H1 (cell line): ENCODE data around the gene ELOVL5. TPM values are rescaled to one million over a fixed set of nuclear protein-coding genes. Genes with fewer than 3 reads are reported as not detected.

Source experiments
- BACH1 ChIP-seq: IDR thresholded peaks from 2 replicates; pipeline ENCODE4 v1.6.1; 2012; ENCODE audit warnings: low read length, improper control_type of control experiment
- EP300 ChIP-seq, 2 experiments: IDR thresholded peaks; 1 replicate in 1 of 2; 2 replicates in 1 of 2; pipeline ENCODE4 v1.6.1; 2011 to 2012; ENCODE audit warnings: low read depth in 2 of 2, low read length in 2 of 2, mild to moderate bottlenecking in 2 of 2, borderline replicate concordance in 1 of 2, inconsistent platforms in 1 of 2, moderate library complexity in 1 of 2
- GABPA ChIP-seq: IDR thresholded peaks from 2 replicates; pipeline ENCODE4 v1.6.1; 2011; ENCODE audit warnings: mild to moderate bottlenecking, low read length, moderate library complexity, borderline replicate concordance; ENCODE audit not compliant: insufficient read depth
- KDM5A ChIP-seq: fragments of 200-600 bp; IDR thresholded peaks from 2 replicates; pipeline ENCODE4 v1.7.1; 2012; ENCODE audit warnings: mild to moderate bottlenecking, low read length, inconsistent platforms, mixed read lengths
- RAD21 ChIP-seq, 2 experiments: IDR thresholded peaks in 1 of 2; conservative IDR thresholded peaks in 1 of 2; 2 replicates each; pipeline ENCODE4 v1.6.1; 2011; ENCODE audit warnings: low read depth in 2 of 2, low read length in 2 of 2, improper control_type of control experiment in 1 of 2, inconsistent platforms in 1 of 2, mild to moderate bottlenecking in 1 of 2, moderate library complexity in 1 of 2
- SAP30 ChIP-seq: fragments of 300-600 bp; sonication (generic); IDR thresholded peaks from 2 replicates; pipeline ENCODE4 v1.7.1; 2012; ENCODE audit warnings: low read length, moderate library complexity, mild to moderate bottlenecking, inconsistent platforms; ENCODE audit not compliant: insufficient read depth, insufficient replicate concordance
- SP2 ChIP-seq: IDR thresholded peaks from 2 replicates; pipeline ENCODE4 v1.6.1; 2012; ENCODE audit warnings: mild to moderate bottlenecking, low read length, inconsistent platforms
- TAF1 ChIP-seq: IDR thresholded peaks from 2 replicates; pipeline ENCODE4 v1.6.1; 2011; ENCODE audit warnings: mild to moderate bottlenecking, low read depth, low read length
- TBP ChIP-seq: IDR thresholded peaks from 2 replicates; pipeline ENCODE4 v1.6.1; 2011; ENCODE audit warnings: low read depth, low read length, improper control_type of control experiment
- polyA plus RNA-seq, 7 experiments: library from polyadenylated mRNA; depleted of rRNA in 3 of 7; stranded (reverse) in 5 of 7; unstranded in 2 of 7; fragments of >200 nt in 5 of 7; fragments of 200-250 nt in 2 of 7; gene quantifications; 1 replicate in 5 of 7; 2 replicates in 1 of 7; 4 replicates in 1 of 7; pipeline versions ENCODE4 v1.2.1 to v1.2.3, GENCODE V29; 2011 to 2013; ENCODE audit warnings: missing spikeins in 2 of 7, mixed read lengths in 2 of 7
- total RNA-seq: library from RNA; stranded (reverse); fragmentation: NEBNext Ultra II Directional; extraction: Animal tissue kit (Norgen Biotek cat#: 25700); gene quantifications from 2 replicates; pipeline ENCODE4 v1.2.1, GENCODE V29; 2021
- TF ChIP-seq, protein P1 (sequence below): fragments of 300-600 bp; sonication (generic); IDR thresholded peaks from 2 replicates; pipeline ENCODE4 v1.7.1; 2012; ENCODE audit warnings: low read length, moderate library complexity, mild to moderate bottlenecking, inconsistent platforms; ENCODE audit not compliant: insufficient replicate concordance
- TF ChIP-seq, protein P2 (sequence below): IDR thresholded peaks from 2 replicates; pipeline ENCODE4 v1.6.1; 2011; ENCODE audit warnings: low read depth, mild to moderate bottlenecking, low read length; ENCODE audit not compliant: insufficient read depth

Gene ELOVL5
- total and polyA plus RNA-seq, 2 of the 8 experiments (the other 6 are each of a cell fraction or from before 2014, with no cell fraction given): 113 to 156 TPM

DNA sequence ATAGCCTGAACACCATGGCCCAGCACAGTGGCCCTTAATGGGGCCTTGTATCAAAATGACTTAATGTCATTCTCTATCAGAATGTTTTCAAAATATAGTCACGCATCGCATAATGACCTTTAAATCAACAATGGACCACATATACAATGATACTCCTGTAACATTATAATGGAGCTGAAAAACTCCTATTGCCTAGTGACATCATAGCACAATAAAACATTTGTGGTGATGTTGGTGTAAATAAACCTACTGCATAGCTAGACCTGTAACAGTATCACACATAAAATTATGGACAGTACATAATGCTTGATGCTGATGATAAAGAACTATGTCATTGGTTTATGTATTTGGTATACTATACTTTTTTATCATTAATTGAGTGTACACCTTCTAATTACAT is 9.3 kb downstream of the ELOVL5 start (continued):
- TF ChIP-seq, protein P1, sequence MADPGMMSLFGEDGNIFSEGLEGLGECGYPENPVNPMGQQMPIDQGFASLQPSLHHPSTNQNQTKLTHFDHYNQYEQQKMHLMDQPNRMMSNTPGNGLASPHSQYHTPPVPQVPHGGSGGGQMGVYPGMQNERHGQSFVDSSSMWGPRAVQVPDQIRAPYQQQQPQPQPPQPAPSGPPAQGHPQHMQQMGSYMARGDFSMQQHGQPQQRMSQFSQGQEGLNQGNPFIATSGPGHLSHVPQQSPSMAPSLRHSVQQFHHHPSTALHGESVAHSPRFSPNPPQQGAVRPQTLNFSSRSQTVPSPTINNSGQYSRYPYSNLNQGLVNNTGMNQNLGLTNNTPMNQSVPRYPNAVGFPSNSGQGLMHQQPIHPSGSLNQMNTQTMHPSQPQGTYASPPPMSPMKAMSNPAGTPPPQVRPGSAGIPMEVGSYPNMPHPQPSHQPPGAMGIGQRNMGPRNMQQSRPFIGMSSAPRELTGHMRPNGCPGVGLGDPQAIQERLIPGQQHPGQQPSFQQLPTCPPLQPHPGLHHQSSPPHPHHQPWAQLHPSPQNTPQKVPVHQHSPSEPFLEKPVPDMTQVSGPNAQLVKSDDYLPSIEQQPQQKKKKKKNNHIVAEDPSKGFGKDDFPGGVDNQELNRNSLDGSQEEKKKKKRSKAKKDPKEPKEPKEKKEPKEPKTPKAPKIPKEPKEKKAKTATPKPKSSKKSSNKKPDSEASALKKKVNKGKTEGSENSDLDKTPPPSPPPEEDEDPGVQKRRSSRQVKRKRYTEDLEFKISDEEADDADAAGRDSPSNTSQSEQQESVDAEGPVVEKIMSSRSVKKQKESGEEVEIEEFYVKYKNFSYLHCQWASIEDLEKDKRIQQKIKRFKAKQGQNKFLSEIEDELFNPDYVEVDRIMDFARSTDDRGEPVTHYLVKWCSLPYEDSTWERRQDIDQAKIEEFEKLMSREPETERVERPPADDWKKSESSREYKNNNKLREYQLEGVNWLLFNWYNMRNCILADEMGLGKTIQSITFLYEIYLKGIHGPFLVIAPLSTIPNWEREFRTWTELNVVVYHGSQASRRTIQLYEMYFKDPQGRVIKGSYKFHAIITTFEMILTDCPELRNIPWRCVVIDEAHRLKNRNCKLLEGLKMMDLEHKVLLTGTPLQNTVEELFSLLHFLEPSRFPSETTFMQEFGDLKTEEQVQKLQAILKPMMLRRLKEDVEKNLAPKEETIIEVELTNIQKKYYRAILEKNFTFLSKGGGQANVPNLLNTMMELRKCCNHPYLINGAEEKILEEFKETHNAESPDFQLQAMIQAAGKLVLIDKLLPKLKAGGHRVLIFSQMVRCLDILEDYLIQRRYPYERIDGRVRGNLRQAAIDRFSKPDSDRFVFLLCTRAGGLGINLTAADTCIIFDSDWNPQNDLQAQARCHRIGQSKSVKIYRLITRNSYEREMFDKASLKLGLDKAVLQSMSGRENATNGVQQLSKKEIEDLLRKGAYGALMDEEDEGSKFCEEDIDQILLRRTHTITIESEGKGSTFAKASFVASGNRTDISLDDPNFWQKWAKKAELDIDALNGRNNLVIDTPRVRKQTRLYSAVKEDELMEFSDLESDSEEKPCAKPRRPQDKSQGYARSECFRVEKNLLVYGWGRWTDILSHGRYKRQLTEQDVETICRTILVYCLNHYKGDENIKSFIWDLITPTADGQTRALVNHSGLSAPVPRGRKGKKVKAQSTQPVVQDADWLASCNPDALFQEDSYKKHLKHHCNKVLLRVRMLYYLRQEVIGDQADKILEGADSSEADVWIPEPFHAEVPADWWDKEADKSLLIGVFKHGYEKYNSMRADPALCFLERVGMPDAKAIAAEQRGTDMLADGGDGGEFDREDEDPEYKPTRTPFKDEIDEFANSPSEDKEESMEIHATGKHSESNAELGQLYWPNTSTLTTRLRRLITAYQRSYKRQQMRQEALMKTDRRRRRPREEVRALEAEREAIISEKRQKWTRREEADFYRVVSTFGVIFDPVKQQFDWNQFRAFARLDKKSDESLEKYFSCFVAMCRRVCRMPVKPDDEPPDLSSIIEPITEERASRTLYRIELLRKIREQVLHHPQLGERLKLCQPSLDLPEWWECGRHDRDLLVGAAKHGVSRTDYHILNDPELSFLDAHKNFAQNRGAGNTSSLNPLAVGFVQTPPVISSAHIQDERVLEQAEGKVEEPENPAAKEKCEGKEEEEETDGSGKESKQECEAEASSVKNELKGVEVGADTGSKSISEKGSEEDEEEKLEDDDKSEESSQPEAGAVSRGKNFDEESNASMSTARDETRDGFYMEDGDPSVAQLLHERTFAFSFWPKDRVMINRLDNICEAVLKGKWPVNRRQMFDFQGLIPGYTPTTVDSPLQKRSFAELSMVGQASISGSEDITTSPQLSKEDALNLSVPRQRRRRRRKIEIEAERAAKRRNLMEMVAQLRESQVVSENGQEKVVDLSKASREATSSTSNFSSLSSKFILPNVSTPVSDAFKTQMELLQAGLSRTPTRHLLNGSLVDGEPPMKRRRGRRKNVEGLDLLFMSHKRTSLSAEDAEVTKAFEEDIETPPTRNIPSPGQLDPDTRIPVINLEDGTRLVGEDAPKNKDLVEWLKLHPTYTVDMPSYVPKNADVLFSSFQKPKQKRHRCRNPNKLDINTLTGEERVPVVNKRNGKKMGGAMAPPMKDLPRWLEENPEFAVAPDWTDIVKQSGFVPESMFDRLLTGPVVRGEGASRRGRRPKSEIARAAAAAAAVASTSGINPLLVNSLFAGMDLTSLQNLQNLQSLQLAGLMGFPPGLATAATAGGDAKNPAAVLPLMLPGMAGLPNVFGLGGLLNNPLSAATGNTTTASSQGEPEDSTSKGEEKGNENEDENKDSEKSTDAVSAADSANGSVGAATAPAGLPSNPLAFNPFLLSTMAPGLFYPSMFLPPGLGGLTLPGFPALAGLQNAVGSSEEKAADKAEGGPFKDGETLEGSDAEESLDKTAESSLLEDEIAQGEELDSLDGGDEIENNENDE: no peak
- no peak for TF ChIP-seq GABPA
- no peak for TF ChIP-seq SAP30
- TF ChIP-seq EP300 (IDR thresholded peaks at IDR 0.05; ENCODE audit: borderline replicate concordance in 1 of 2, low read depth in 2 of 2, low read length in 2 of 2): no peak
- TF ChIP-seq BACH1: no peak
- TF ChIP-seq KDM5A: no peak
- no peak for TF ChIP-seq TAF1
- no peak for TF ChIP-seq SP2
- no peak for TF ChIP-seq TBP
- TF ChIP-seq RAD21 (IDR thresholded peaks at IDR 0.05 in 1 of 2, conservative IDR thresholded peaks at IDR 0.05 in 1 of 2; ENCODE audit: low read depth in 2 of 2, low read length in 2 of 2): no peak
- TF ChIP-seq, protein P2, sequence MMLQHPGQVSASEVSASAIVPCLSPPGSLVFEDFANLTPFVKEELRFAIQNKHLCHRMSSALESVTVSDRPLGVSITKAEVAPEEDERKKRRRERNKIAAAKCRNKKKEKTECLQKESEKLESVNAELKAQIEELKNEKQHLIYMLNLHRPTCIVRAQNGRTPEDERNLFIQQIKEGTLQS: no peak
